ENCODE measurements around the gene TXNIP.
A peak's percentile ranks its signal among the peaks of the same experiment; 100 is the strongest.

Gene TXNIP

DNA sequence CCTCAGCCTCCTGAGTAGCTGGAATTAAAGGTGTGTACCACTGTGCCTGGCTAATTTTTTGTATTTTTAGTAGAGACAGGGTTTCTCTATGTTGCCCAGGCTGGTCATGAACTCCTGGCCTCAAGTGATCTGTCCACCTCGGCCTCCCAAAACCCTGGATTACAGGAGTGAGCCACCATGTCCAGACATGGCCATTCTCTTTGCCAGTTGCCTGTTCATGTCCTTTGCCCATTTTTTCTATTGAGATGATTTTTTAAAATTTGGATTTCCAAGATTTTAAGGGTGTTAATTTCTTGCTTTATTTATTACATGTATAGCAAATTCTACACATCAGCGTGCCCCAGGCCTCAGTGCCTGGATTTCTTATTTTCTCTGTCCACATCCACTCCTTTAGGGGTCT lies 29.1 kb downstream of the TXNIP start:
- TF ChIP-seq ZNF274 (IDR thresholded peaks at IDR 0.05; ENCODE audit: low read depth, low read length) = no peak

DNA sequence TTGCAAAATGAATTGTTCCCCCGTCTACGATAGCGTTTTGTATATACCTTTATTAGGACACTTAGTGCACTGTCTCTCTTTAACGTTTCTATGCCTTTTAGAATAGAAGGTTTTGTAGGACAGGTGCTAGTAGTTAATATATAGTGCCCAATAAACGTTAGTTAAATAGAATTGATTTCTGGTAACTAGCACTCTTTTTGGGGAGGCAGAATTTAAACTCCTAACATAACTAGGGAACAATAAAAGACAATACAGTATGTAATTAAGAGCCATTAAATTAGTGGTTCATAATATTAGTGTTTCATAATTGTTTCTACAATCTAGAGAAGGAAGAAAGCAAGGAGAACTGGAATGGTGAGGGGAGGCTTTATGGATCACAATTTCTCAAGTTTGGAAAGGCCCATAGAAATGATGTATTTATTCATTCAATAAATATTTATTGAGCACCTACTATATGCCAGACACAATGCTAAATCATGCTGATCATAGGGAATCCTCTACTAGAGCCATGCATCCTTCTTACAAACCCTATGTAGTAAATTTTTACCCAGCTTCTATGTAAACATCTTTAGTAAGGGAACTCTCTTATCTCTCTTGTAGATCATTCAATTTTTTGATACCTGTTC lies 31.1 kb downstream of the TXNIP start:
- TF ChIP-seq ZNF274 (IDR thresholded peaks at IDR 0.05; ENCODE audit: low read depth, low read length) = no peak
- H3K4me3 ChIP-seq (ENCODE audit: low read length) = peak overlapping the region; percentile 89

More for the DNA sequence above, 29.1 kb downstream of the TXNIP start:
- no peak overlapping the region for H3K4me3 ChIP-seq (ENCODE audit: low read length)

- peak within 1 kb of the TSS; percentile 89 for H3K4me3 ChIP-seq (ENCODE audit: low read length)
Observed at GRCh38 chr1:145964328-145965118, 31.9 kb downstream of the TXNIP start, which contains the start of the genes ANKRD34A and POLR3GL. Gene ANKRD34A, minus strand, starts transcription at chr1:145964575. Its CDS starts 2,816 bp downstream, at chr1:145961759. Gene POLR3GL, plus strand, starts transcription at chr1:145964690. Its CDS starts 10,176 bp downstream, at chr1:145974866.

DNA sequence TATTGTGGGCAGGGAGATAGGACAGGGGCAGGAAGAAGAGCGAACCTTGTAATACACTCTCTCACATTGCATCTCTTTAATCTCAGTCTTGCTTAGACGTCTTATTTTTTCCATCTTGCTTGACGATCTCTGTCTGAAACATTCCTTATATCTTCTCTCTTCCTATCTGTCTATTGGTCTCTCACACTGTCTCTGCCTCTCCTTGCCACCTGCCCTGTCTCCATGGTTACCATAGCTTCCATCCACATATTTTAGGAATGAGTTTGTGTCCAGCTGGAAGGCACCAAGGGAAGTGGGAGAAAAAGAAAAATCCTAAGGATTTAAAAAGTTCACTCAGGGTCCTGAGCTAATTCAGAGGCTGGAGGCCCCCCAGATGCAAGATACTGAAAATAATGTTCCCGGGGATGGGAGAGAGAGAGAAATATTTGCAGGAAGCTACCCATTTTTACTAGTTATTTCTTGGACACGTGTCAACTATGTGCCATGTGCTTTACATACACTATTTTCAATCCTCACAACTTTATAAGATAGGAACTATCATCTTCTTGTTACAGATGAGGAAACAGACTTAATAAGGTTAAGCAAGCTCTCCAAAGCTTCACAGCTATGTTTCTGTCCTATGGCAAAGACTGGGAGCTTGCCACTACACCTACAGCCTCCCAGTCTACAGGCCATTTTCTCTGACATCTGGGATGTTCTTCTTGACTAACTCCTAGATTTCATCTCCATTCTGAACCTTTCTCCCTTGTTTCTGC lies 32.9 kb downstream of the TXNIP start:
- peak overlapping the region; percentile 89; the same call in 1 of the 2 replicates for H3K4me3 ChIP-seq (ENCODE audit: low read length)
- no peak for TF ChIP-seq ZNF274 (IDR thresholded peaks at IDR 0.05; ENCODE audit: low read depth, low read length)

More at GRCh38 chr1:145964328-145965118, 31.9 kb downstream of the TXNIP start, which contains the start of the genes ANKRD34A and POLR3GL:
- no peak for TF ChIP-seq ZNF274 (IDR thresholded peaks at IDR 0.05; ENCODE audit: low read depth, low read length)

GRCh38 chr1:145962157-145963102 lies 33.9 kb downstream of the TXNIP start:
- no peak for TF ChIP-seq ZNF274 (IDR thresholded peaks at IDR 0.05; ENCODE audit: low read depth, low read length)
- H3K4me3 ChIP-seq (ENCODE audit: low read length) = peak overlapping the region; percentile 65

DNA sequence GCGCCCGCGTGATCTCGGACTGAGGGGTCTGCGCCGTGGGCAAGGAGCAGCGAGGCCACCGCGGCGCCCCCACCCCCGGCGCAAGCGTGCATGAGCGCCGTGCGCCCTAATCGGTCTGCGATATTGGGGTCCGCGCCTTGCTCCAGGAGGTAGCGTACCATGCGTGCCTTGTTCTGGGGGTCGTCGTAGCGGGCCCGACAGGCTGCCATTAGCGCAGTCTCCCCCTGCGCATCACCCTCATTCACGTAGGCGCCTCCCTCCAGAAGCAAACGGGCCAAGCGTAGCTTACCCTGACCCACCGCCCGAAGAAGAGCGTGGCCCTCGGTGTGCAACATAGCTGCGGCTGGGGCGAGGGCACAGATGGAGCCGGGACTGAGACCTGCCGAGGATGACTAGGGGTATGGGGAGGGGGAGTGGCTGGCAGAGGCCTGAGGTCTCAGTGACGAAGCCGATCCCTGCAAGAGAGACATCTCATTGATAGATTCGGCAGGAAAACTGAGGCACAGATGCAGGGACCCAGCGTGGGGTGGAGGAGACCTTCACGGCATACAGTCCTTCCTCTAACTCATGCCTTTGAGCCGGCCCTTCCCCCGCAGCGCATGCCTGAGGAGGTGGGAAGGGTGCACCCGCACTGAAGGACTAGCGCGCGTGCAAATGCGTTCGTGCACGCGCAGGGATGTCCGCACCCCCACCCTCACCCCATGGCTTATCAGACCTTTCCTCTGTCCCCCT lies 34.8 kb downstream of the TXNIP start:
- H3K4me3 ChIP-seq (ENCODE audit: low read length) = peak overlapping the region; percentile 65; the same call in 1 of the 2 replicates
- no peak for TF ChIP-seq ZNF274 (IDR thresholded peaks at IDR 0.05; ENCODE audit: low read depth, low read length)

DNA sequence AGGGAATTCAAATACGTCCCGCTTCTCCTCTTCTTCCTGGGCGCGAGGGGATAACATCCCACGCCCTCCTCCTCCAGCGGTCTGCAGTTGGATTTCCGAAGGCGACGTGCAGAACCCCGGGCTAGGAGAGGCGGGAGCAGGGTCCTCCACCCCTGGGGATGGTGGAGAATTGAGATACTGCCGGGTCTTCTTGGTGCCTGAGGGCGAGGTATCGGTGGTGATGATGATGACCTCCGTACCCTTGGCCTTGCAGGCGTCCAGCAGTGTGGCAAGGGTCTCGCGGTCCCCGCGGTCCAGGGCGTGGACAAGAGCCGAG lies 35.3 kb downstream of the TXNIP start:
- peak overlapping the region; percentile 65; the same call in 1 of the 2 replicates for H3K4me3 ChIP-seq (ENCODE audit: low read length)
- TF ChIP-seq ZNF274 (IDR thresholded peaks at IDR 0.05; ENCODE audit: low read depth, low read length) = no peak

GRCh38 chr1:145960468-145961108 lies 35.8 kb downstream of the TXNIP start:
- TF ChIP-seq ZNF274 (IDR thresholded peaks at IDR 0.05; ENCODE audit: low read depth, low read length) = no peak
- peak overlapping the region; percentile 65; the same call in 1 of the 2 replicates for H3K4me3 ChIP-seq (ENCODE audit: low read length)

DNA sequence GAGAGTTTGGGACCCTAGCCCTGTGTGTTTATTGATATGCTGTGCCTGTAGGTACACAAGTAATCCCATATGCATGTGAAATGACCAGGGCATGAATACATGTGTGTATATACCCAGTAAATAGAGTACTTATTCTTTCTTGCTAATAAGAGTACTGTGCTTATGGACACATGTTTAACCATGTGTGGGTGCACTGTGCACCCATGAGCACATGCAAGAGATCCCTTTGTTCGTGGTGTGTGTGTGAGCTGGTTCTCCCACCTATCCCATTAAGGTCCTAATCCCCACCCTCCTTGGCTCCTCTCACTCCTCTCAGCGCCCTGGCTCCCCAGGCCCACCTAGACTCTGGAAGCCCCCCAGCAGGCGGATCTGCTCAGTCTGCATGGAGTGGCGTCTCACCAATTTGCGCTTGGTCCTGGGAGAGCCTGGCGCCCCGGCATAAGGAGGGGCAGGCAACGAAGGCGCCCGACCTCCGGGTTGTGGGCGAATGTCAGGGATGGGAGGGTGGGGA lies 36.4 kb downstream of the TXNIP start:
- TF ChIP-seq ZNF274 (IDR thresholded peaks at IDR 0.05; ENCODE audit: low read depth, low read length) = no peak
- H3K4me3 ChIP-seq (ENCODE audit: low read length) = peak overlapping the region; percentile 65; the same call in 1 of the 2 replicates

DNA sequence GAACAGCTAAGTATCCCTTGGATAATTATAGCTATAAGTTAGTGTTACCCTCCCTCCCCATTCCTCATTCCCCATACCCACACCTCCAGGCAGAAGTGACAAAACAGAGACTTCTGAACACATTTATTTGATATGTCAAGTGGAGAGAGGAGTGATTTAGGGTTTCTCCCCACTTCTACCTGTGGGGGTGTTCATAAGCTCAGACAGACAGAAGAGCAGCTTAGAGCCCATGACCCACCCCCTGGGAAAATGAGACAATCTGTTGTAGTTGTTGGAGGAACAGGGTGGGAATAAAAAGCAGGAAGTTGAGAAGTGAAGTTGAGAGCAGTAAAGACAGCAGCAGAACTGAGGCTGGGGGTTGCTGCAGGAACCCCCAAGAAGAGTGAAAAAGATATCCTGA lies 37.0 kb downstream of the TXNIP start:
- TF ChIP-seq ZNF274 (IDR thresholded peaks at IDR 0.05; ENCODE audit: low read depth, low read length) = no peak
- H3K4me3 ChIP-seq (ENCODE audit: low read length) = no peak overlapping the region

DNA sequence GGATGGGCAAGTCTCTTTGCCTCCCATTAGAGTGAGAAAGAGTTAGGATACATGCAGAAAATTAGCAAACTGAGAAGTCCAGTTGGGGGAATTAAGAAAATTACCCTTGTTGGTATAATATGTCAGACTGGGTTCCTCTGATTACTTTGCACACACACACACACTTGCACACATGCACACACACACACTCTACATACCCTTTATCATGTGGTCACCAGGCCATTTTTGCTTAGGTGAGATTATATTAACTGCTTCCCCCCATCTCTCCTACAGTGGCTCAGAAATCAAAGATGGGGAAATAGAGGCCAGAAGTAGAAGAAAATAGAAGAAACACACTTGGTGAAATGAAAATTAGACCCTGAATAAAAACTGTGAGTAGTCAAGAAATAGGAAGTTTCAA lies 37.6 kb downstream of the TXNIP start:
- H3K4me3 ChIP-seq (ENCODE audit: low read length) = no peak overlapping the region
- no peak for TF ChIP-seq ZNF274 (IDR thresholded peaks at IDR 0.05; ENCODE audit: low read depth, low read length)

All from GM08714 (cell line).